Left ventricle myocardium inferior (tissue), 1 donor: ENCODE data around the gene KCTD12. TPM values are rescaled to one million over a fixed set of nuclear protein-coding genes. Genes with fewer than 3 reads are reported as not detected.

Experiments
- DNase-seq: peaks from one replicate; pipeline ENCODE4 v3.0.0-alpha.2; 2020
- H3K27ac ChIP-seq: fragments of 200-600 bp; replicated peaks from 2 replicates; pipeline ENCODE4 v1.8.0; 2021
- H3K27me3 ChIP-seq: fragments of 200-600 bp; 2 replicates; pipeline ENCODE4 v1.8.0; 2021; ENCODE audit warnings: low read depth
- H3K36me3 ChIP-seq: fragments of 200-600 bp; 2 replicates; pipeline ENCODE4 v1.8.0; 2021
- H3K4me1 ChIP-seq: fragments of 200-600 bp; 2 replicates; pipeline ENCODE4 v1.8.0; 2021
- H3K4me3 ChIP-seq: fragments of 200-600 bp; 2 replicates; pipeline ENCODE4 v1.8.0; 2021; ENCODE audit warnings: mild to moderate bottlenecking, moderate library complexity
- H3K9me3 ChIP-seq: fragments of 200-600 bp; replicated peaks from 2 replicates; pipeline ENCODE4 v1.8.0; 2021
- intact Hi-C: fragments of 100-400 bp; cut with micrococcal nuclease; formaldehyde crosslinking; loops from one replicate; pipeline ENCODE4 v1.11.0; 2022
- total RNA-seq: library from RNA; stranded (reverse); fragmentation: NEBNext Ultra II Directional; extraction: Animal tissue kit (Norgen Biotek cat#: 25700); gene quantifications from one replicate; pipeline ENCODE4 v1.2.1, GENCODE V29; 2021
- TF ChIP-seq, protein P1 (sequence below): fragments of 200-600 bp; IDR thresholded peaks from 2 replicates; pipeline ENCODE4 v1.8.0; 2021; ENCODE audit warnings: antibody characterized with exemption, mild to moderate bottlenecking, borderline replicate concordance
- donor health status: DM: no; HTN: yes; CAD: no; lungs with severe emphysema.

Gene KCTD12
- total RNA-seq, 1 donor from 2014 or later: 37.2 TPM

DNA sequence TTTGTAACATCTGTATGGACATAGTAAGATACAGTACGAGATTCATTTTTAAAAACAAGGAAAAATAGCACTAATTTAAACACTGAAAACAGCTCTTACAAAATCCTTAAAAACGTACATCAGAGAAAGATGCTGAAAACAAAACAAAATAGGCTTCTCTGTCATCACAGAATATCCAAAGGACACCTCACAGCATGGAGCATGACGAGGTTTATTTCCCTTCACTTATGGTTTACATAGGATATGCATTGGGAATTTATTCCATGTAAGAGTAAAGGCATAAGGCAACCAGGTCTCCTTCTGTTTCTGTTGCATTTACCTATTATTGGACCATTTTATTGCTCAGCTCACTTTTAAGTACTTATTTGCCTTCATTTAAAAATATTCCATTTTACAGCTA lies 3.0 kb downstream of the KCTD12 start:
- Histone ChIP-seq H3K36me3 (no peaks in the 10 kb centered on the region), H3K9me3 (no peaks in the 10 kb centered on the region), H3K27ac (peak overlapping the region; percentile 89), H3K27me3 (no peaks in the 10 kb centered on the region), H3K4me3 (peak overlapping the region; percentile 94), H3K4me1 (peaks cover 81% of the 10 kb centered on the region)
- intact Hi-C loops: loop anchor here (5.0 to 10.0 kb wide), 2 partner anchors 58 to 216 kb away; no protein-coding TSS in a partner anchor
- TF ChIP-seq, protein P1, sequence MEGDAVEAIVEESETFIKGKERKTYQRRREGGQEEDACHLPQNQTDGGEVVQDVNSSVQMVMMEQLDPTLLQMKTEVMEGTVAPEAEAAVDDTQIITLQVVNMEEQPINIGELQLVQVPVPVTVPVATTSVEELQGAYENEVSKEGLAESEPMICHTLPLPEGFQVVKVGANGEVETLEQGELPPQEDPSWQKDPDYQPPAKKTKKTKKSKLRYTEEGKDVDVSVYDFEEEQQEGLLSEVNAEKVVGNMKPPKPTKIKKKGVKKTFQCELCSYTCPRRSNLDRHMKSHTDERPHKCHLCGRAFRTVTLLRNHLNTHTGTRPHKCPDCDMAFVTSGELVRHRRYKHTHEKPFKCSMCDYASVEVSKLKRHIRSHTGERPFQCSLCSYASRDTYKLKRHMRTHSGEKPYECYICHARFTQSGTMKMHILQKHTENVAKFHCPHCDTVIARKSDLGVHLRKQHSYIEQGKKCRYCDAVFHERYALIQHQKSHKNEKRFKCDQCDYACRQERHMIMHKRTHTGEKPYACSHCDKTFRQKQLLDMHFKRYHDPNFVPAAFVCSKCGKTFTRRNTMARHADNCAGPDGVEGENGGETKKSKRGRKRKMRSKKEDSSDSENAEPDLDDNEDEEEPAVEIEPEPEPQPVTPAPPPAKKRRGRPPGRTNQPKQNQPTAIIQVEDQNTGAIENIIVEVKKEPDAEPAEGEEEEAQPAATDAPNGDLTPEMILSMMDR: no peak
- no peak for DNase-seq

DNA sequence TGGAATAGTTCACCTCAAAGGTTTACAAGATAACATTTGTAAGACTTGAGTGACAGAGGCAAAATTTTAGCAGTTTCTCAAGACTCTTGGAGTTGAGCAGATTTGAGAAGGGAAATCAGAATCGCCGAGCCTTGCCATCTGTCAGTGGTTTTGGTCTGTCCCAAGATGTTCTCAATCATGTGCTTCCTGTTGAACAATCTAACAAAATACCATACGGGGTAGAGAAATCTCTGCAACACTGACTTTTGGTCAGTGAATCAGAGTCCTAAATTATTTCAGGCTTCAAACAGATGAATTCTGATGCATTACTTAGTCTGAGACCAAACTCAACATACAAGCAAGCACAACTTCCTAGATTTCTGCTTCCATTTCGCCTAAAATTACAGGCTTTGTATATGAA lies 3.8 kb downstream of the KCTD12 start:
- TF ChIP-seq, protein P1: no peak
- Histone ChIP-seq H3K4me1 (peaks cover 80% of the 10 kb centered on the region), H3K4me3 (peak overlapping the region; percentile 94), H3K9me3 (no peaks in the 10 kb centered on the region), H3K27ac (peak overlapping the region; percentile 89), H3K36me3 (no peaks in the 10 kb centered on the region), H3K27me3 (no peaks in the 10 kb centered on the region)
- DNase-seq: no peak
- intact Hi-C loops: loop anchor here (5.0 to 10.0 kb wide), 2 partner anchors 58 to 215 kb away; no protein-coding TSS in a partner anchor

DNA sequence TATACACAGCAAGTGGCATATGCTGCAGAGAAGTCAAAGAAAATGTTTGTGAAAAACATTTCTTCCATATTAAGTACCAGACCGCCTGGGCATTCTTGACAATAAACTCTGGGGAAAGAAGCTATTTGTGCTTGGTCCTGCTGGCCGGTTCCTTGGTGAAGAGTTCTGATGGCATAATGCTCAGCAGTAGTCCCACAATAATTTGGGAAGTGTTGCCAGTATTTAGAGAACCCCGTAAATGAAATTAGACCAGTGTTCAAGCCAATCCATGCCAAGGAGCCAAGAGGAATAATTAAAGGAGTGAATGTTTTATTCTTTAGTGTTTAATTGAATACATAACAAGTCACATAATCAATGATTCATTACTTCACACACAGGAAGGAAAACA lies 6.3 kb downstream of the KCTD12 start:
- peaks cover 59% of the 10 kb centered on the region for H3K4me1 ChIP-seq
- H3K27me3 ChIP-seq: no peaks in the 10 kb centered on the region
- no peaks in the 10 kb centered on the region for H3K36me3 ChIP-seq
- intact Hi-C loops: loop anchor here (5.0 to 10.0 kb wide), 2 partner anchors 55 to 213 kb away; no protein-coding TSS in a partner anchor
- TF ChIP-seq, protein P1: no peak
- peak overlapping the region; percentile 89 for H3K27ac ChIP-seq
- H3K9me3 ChIP-seq: no peaks in the 10 kb centered on the region
- DNase-seq: no peak
- H3K4me3 ChIP-seq: peak overlapping the region; percentile 94

DNA sequence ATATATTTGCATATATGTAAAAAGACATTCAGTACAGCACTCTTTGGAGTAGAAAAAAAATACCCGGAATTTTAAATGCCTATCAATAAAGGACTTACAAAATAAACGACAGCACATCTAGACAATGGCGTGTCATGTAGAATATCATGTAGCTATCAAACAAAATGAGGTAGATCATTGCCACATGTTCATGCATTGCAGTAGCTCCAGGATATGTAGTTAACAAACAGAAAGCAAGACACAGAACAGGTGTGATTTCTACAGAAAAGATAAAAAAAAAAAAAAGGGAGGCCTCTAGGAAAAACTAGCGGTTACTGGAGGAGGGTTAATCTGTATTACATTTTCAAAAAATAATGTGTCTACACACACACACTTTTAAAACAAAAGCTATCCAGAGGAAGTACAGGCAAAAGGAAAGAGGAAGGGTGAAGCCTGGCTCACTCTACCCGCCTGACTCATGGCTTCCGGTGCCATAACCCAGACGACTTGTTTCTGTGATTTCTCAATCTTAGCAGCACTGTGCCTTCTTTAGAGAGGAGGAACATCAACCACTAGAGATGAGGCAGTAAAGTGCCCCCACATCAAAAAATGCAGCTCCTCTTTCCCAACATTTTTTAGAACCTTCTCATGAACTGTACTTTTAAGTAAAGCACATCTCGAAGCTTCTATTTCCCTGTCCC lies 6.9 kb downstream of the KCTD12 start:
- Histone ChIP-seq H3K27ac (peak overlapping the region; percentile 89), H3K36me3 (no peaks in the 10 kb centered on the region), H3K27me3 (no peaks in the 10 kb centered on the region), H3K4me3 (peak overlapping the region; percentile 94), H3K9me3 (no peaks in the 10 kb centered on the region), H3K4me1 (peaks cover 54% of the 10 kb centered on the region)
- peak; percentile 66 for DNase-seq
- intact Hi-C loops: no loop called here
- TF ChIP-seq, protein P1: no peak

DNA sequence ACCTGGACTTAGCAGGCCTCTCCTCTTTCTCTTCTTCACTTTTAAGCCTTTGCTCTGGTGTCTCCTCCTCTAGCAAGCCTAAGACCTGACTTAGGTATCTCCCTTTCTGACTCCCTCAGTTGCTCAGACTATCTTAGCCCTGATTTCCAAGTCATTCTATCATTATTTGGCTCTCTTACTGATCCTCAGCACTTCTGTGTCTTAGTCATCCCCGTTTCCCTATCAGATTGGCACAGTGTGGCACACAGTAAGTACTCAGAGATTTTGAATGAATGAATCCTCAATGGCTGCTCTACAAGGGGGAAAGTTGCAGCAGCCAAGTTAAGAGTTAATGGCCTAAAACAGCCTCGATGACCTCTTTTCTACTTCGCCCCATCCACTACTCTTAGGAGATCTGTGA lies 8.2 kb downstream of the KCTD12 start:
- Histone ChIP-seq H3K27ac (peak overlapping the region; percentile 89), H3K27me3 (no peaks in the 10 kb centered on the region), H3K9me3 (no peaks in the 10 kb centered on the region), H3K36me3 (no peaks in the 10 kb centered on the region), H3K4me1 (peaks cover 45% of the 10 kb centered on the region), H3K4me3 (no peak overlapping the region)
- DNase-seq: no peak
- TF ChIP-seq, protein P1: no peak
- intact Hi-C loops: no loop called here
